GM12874 (cell line): ENCODE measurements around the gene CREB3L1.

Source experiments
- TF ChIP-seq, protein P1 (sequence below): IDR thresholded peaks from 2 replicates; pipeline ENCODE4 v1.5.1; 2011; ENCODE audit warnings: low read depth, mild to moderate bottlenecking, control low read depth, low read length, moderate library complexity; ENCODE audit not compliant: insufficient read depth

Gene CREB3L1

DNA sequence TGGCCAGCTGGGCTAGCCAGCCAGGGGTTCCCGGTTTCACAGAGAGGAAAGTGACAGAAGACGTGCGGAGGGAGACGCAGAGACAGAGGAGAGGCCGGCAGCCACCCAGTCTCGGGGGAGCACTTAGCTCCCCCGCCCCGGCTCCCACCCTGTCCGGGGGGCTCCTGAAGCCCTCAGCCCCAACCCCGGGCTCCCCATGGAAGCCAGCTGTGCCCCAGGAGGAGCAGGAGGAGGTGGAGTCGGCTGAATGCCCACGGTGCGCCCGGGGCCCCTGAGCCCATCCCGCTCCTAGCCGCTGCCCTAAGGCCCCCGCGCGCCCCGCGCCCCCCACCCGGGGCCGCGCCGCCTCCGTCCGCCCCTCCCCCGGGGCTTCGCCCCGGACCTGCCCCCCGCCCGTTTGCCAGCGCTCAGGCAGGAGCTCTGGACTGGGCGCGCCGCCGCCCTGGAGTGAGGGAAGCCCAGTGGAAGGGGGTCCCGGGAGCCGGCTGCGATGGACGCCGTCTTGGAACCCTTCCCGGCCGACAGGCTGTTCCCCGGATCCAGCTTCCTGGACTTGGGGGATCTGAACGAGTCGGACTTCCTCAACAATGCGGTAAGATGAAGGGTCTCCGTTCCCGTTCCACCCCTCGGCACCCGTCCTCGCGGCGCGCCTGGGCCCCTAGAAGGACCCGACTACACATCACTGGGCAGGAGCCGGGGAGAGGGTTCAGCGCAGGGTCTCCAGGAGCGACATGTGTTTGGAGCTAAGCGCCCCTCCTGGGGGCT is at the start of gene CREB3L1:
Gene CREB3L1, plus strand, starts transcription at position 41 of the 765 bp plus-strand sequence. Its CDS starts 450 bp downstream, at position 491.
- TF ChIP-seq, protein P1, sequence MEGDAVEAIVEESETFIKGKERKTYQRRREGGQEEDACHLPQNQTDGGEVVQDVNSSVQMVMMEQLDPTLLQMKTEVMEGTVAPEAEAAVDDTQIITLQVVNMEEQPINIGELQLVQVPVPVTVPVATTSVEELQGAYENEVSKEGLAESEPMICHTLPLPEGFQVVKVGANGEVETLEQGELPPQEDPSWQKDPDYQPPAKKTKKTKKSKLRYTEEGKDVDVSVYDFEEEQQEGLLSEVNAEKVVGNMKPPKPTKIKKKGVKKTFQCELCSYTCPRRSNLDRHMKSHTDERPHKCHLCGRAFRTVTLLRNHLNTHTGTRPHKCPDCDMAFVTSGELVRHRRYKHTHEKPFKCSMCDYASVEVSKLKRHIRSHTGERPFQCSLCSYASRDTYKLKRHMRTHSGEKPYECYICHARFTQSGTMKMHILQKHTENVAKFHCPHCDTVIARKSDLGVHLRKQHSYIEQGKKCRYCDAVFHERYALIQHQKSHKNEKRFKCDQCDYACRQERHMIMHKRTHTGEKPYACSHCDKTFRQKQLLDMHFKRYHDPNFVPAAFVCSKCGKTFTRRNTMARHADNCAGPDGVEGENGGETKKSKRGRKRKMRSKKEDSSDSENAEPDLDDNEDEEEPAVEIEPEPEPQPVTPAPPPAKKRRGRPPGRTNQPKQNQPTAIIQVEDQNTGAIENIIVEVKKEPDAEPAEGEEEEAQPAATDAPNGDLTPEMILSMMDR = no peak

DNA sequence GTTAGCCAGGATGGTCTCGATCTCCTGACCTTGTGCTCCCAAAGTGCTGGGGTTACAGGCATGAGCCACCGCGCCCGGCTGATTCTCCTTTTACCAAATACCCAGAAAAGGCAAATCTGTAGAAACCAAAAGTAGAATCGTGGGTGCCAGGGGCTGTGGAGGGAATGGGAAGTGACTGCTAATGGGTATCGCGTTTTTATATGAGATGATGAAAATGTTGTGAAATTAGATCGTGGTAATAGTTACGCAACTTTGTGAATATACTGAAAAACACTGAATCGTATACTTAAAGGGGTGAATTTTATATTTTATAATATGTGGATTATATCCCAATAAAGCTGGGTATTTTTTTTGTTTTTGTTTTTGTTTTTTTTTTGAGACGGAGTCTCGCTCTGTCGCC is 48.2 kb upstream of the CREB3L1 start:
- TF ChIP-seq, protein P1 = no peak

GRCh38 chr11:46234311-46234710 is 43.2 kb upstream of the CREB3L1 start:
- TF ChIP-seq, protein P1 = no peak

GRCh38 chr11:46235777-46236688 is 41.4 kb upstream of the CREB3L1 start:
- TF ChIP-seq, protein P1 = no peak

GRCh38 chr11:46236918-46237247 is 40.6 kb upstream of the CREB3L1 start:
- TF ChIP-seq, protein P1 = no peak

GRCh38 chr11:46237248-46238077 is 40.0 kb upstream of the CREB3L1 start:
- TF ChIP-seq, protein P1 = no peak
